CD4-positive, alpha-beta T cell treated with Interleukin-4 for 4 hours (primary cell): ENCODE results near the gene UMAD1.

Source experiments
- DNase-seq: peaks from one replicate; pipeline ENCODE4 v3.0.0-alpha.2; 2020

UMAD1 gene

GRCh38 chr7:7640221-7641128 is at the start of gene UMAD1:
TSS of gene UMAD1 (plus strand) at chr7:7640752. CDS start at chr7:7673372, 32,620 bp downstream.
- peak; percentile 99 for DNase-seq

DNA sequence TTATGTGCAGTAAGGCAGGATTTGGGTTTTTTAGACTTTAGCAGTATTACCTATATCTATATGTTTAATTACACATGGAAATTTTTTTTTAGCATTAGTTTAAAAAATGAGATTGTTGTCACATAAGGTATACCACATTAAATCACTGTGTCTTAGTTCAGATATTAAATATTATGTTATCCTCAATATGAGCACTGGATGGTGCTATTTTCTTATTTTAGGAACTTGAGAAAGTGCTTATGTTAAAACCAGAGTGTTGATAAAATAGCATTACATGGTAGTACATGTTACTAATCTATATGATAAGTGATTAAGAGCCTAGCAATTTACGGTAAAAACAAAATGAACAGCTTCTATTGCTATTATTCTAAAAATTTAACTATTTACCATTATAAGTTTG is 45.1 kb upstream of the UMAD1 start:
- DNase-seq, result peak; percentile 49

DNA sequence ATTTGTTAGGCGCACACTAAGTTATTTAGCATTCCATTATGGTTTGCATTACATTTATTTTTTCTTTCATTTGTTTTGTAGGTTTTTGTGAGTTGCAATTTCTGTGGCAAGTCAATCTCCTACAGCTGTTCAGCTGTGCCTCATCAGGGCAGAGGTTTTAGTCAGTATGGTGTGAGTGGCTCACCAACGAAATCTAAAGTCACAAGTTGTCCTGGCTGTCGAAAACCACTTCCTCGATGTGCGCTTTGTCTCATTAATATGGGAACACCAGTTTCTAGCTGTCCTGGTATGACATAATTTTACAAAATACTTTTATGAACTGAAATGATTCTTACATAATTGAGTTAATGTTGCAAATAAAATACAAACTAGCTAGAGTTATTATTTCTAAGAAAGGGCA is 44.4 kb upstream of the UMAD1 start:
- DNase-seq, result peak; percentile 17

- no peak for DNase-seq
These were observed 33.5 kb upstream of the UMAD1 start for GRCh38 chr7:7607010-7607409.

GRCh38 chr7:7609330-7609729 is 31.2 kb upstream of the UMAD1 start:
- no peak for DNase-seq

DNA sequence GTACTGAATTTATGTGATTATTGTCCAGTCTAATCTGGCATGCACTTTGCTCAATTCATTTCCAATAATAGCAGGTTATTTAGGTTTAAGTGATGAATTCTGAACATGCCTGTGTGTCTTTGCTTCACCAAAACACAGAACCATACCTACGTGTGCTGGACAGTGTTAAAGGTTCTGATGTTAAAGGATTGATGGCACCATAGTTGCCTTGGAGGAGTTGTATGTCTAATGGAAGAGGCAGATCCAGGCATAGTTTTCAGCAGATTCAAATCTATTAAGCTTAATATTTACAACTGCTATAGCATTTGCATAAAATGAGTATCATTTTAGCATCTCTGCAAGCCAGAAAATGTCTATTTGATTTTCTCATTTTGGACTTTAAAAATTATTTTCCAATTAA is 28.0 kb upstream of the UMAD1 start:
- DNase-seq, result no peak

DNA sequence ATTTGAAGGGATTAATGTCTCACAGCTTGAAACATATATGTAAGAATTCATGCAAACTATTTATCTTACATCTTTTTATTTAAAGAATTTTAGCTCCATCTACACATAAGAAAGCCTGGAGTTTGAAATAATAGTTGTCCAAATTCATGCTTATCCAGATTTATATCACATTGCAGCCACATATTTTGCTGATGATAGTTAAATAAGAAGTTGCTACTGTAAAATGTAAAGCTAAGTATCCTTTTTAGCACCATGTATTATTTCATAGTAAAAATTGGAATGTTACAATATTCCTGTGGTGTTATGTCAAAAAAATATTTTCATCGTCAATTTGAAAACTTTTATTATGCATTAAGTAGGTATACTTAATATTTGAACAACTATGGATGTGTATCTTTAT is 27.3 kb upstream of the UMAD1 start:
- DNase-seq, result no peak

DNA sequence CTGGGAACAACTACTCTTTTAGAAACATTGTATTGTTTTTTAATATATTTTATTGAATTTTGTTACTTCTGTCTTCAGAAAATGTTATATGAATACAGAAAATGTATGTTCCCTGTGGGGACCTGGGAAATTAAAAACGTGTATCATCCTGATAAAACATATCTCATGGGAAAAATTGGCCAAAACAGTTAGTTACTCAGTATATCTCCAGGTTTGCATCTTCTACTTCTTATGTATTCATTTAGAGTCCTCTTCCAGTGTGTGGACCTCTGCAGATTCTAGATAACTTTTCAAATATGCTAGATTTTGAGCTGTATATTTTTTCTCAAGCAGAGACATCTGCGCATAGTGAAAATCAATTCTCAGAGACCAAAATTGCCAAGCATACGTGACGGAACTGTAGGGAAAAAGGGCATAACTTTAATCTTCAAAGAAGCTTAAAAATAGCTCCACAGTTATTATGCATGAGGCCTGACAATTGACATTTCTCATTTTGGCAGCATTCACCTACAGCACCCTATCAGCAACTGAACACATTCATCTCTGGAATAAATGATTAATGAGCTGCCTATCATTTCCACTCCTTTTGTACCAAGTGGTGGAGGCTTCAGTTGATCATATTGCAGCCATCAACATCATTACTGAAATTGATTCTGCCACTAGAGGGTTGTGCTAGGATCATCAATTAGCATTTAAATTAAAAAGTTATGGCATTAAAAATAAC is 26.4 kb upstream of the UMAD1 start:
- DNase-seq, result no peak

- no peak for DNase-seq
These were observed 23.0 kb upstream of the UMAD1 start for GRCh38 chr7:7617550-7617949.

DNA sequence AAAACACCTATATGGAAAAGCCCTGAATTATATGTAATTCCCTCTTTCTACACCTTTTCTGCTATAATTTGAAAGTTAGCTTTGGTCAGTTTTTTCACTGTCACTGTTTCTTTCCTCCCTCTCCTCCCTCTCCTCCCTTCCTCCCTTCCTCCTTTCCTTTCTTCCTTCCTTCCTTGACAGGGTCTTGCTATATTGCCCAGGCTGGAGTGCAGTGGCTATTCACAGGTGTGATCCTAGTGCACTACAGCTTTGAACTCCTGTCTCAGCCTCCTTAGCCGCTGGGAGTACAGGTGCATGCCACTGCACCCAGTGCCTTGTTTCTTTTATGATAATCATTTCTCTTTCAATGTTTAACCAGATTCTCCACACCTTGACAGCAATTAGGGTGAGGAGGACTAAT is 22.1 kb upstream of the UMAD1 start:
- DNase-seq, result no peak

GRCh38 chr7:7620236-7620635 is 20.3 kb upstream of the UMAD1 start:
- DNase-seq, result no peak

GRCh38 chr7:7620644-7621210 is 19.8 kb upstream of the UMAD1 start:
- no peak for DNase-seq

- DNase-seq, result no peak
These were observed 12.1 kb upstream of the UMAD1 start for GRCh38 chr7:7628476-7628875.

DNA sequence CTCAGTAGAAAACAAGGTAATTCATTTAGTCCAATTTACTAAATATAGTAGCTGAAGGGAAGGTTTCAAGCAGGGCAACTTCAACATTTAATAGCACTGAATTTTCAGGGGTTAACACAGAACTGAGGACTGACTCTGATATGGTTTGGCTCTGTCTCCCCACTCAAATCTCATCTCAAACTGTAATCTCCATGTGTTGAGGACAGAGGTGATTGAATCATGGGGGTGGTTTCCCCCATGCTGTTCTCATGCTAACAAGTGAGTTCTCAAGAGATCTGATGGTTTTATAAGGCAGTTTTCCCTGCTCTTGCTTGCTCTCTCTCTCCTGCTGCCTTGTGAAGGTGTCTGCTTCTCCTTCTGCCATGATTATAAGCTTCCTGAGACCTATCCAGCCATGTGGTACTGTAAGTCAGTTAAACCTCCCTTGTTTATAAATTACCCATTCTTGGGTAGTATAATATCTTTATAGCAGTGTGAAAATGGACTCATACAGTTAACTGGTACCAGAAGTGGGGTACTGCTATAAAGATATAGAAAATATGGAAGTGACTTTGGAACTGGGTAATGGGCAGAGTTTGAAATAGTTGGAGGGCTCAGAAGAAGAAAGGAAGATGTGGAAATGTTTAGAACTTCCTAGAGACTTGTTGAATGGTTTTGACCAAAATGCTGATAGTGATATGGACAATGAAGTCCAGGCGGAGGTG is 9.8 kb upstream of the UMAD1 start:
- DNase-seq, result no peak

DNA sequence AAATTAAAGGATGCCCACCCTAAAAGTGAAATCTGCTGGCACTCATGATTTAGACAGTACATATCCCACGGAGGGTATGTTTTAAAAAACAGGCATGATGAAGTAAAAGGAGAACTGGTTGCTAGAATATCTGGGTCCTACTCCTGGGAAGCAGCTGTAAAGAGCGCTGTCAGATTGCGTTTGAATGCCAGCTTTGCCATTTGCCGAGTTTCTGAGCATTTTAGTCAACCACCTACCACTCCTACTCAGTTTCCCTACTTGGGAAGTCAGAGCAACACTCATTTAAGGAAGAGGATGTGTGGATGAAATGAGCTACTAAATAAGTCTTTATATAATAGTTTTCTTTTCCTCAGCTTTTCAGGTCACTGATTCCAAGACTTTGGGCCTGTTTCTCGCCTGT is 1.1 kb upstream of the UMAD1 start:
- no peak for DNase-seq

DNA sequence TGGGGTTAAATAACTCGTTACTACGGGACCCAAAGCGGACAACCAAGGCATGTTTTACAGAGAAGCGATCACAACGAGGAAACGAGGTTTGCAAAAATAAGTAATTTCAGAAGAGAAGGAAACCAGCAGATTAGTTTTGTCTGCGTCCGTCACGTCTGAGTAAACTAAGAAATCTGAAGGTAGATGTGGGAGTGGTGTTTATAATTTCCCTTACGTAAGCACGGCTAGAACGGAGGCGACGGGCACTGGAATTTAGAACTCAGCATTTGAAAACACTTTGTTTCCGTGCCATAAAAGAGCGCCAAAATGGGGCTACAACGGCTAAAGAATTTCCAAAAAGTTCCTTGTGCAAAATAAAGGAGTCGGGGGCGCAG is 718 bp upstream of the UMAD1 start:
- peak; percentile 56 for DNase-seq

GRCh38 chr7:7641129-7641663 is 644 bp downstream of the UMAD1 start:
- DNase-seq, result no peak

DNA sequence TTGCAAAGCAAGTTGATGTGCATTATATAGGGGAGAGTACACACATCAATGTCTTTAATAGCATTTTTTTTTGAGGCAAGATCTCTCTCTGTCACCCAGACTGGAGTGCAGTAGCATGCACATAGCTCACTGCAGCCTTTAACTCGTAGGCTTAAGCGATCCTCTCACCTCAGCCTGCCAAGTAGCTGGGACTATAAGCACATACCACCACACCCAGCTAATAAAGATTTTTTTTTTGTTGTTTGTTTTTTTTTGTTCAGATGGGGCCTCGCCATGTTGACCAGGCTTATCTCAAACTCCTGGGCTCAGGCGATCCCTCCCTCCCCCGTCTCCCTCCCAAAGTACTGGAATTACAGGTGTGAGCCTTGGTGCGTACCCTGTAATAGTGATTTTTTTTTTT is 1.5 kb downstream of the UMAD1 start:
- DNase-seq, result no peak

DNA sequence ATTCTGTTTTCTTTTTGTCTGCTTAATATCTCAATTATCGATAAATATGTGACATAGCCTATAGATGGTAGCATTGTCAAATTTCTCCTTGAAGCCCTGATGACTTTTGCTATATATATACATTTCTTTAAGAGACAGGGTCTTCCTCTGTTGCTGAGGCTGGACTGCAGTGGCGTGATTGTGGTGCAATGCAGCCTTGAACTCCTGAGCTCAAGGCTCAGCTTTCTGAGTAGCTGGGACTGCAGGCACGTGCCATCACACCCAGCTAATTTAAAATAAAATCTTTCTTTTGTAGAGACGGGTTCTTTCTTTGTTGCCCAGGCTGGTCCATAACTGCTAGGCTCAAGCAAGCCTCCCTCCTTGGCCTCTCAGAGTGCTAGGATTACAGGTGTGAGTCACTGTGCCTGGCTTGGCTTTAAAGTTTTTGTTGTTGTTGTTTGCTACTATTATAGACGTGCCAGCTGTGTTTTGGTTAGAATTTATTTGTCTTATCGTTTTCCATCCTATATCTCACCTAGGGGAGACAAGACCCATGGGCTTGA is 7.0 kb downstream of the UMAD1 start:
- DNase-seq, result no peak

GRCh38 chr7:7650682-7651206 is 10.2 kb downstream of the UMAD1 start:
- DNase-seq, result no peak

DNA sequence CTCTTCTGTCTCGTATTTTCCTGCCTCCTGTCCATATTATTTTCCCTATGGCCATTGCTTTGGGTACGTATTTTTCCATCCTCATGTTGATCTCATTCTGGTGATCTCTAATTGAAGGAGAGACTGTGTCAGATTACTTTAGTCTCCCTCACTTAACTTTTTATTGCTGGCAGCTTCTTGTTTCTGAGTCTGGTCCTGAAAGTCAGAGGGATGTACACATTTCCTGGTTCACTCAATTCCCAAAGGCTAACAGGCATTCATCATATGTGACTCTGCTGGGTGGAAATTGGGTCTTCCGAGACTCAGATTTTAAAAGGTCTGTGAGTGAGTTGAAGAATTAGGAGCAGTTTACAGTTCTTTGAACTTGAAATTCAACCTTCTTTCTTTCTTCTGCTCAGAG is 10.9 kb downstream of the UMAD1 start:
- no peak for DNase-seq

DNA sequence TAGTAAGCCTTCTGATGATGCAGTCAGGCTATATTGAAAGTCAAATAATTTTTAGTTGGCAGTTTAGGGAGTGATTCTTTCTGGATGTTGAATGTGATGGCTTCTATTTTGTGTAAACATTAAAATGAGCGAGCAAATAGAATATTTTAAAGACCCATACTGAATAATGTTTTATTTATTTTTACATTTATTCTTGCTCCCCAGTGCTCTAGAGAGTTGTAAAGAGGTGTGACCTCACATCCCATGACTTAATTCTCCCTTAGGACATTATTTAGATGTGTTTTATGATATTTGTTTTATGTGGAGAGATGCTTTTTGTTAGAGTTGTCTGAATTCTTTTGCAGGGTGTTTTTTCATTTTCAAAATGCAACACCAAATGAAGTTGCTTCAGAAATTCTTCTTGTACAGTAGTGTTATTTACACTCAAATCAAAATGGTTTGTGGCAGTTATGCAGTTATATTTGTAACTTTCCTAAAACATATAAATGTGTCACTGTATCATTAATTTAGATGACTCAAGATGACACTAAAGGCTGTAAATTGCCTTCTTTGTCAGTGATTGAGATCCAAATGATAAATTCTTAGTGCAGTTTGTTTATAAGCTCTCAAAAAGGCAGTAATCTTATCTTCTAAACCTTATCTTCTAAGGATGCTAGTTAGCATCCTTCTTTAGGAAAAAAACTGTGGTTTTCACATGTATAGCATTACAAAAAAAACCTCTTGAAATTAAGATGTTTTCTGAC is 12.4 kb downstream of the UMAD1 start:
- DNase-seq, result no peak
